ENCODE data around the gene SLC16A11.
"Not testable (repeated sequence)": the region's sequence is repeated elsewhere in the genome, so short reads cannot be mapped to it uniquely, and the experiment has no call there.

The SLC16A11 gene

GRCh38 chr17:7058831-7059447 lies 15.0 kb upstream of the SLC16A11 start:
- no peak for DNase-seq

- DNase-seq: no peak
These were observed 12.5 kb upstream of the SLC16A11 start for GRCh38 chr17:7056386-7056785.

- not testable (repeated sequence) for DNase-seq
These were observed 6.7 kb upstream of the SLC16A11 start for GRCh38 chr17:7050583-7050982.

GRCh38 chr17:7048968-7049367 lies 5.1 kb upstream of the SLC16A11 start:
- no peak for DNase-seq

GRCh38 chr17:7047566-7047965 lies 3.7 kb upstream of the SLC16A11 start:
- DNase-seq: no peak

- DNase-seq: not testable (repeated sequence)
These were observed 3.0 kb upstream of the SLC16A11 start for GRCh38 chr17:7046725-7047397.

GRCh38 chr17:7046127-7046724 lies 2.3 kb upstream of the SLC16A11 start:
- no peak for DNase-seq

- peak; percentile 66 for DNase-seq
These were observed 1.7 kb upstream of the SLC16A11 start for GRCh38 chr17:7045492-7046126.

GRCh38 chr17:7043182-7043496 lies 753 bp downstream of the SLC16A11 start:
- no peak for DNase-seq

GRCh38 chr17:7042501-7043181 lies 1.3 kb downstream of the SLC16A11 start:
- no peak for DNase-seq

GRCh38 chr17:7041607-7042500 lies 2.0 kb downstream of the SLC16A11 start:
- no peak for DNase-seq

GRCh38 chr17:7039832-7040231 lies 4.1 kb downstream of the SLC16A11 start:
- no peak for DNase-seq

- DNase-seq: no peak
These were observed 5.6 kb downstream of the SLC16A11 start for GRCh38 chr17:7038025-7038862.

- peak; percentile 97 for DNase-seq
These were observed 8.1 kb downstream of the SLC16A11 start, which contains the start of gene SLC16A13 for GRCh38 chr17:7035591-7036368. SLC16A13 (plus strand) TSS chr17:7036015; CDS start chr17:7036383, 368 bp downstream.

GRCh38 chr17:7034955-7035590 lies 8.8 kb downstream of the SLC16A11 start:
- DNase-seq: no peak

- DNase-seq: no peak
These were observed 14.2 kb downstream of the SLC16A11 start for GRCh38 chr17:7029659-7030058.

- DNase-seq: no peak
These were observed 14.8 kb downstream of the SLC16A11 start for GRCh38 chr17:7029096-7029495.

- no peak for DNase-seq
These were observed 16.6 kb downstream of the SLC16A11 start for GRCh38 chr17:7027335-7027734.

- DNase-seq: no peak
These were observed 17.3 kb downstream of the SLC16A11 start for GRCh38 chr17:7026471-7027115.
